Neural cell (in vitro differentiated cells): ENCODE data around the gene ELK3. TPM values are rescaled to one million over a fixed set of nuclear protein-coding genes. Genes with fewer than 3 reads are reported as not detected.

Experiments used
- H2AFZ ChIP-seq: fragments of 200-600, 300-800 bp; sonication (generic), shearing (Covaris generic); 2 replicates; pipeline ENCODE4 v1.6.0; 2014; ENCODE audit warnings: low read depth, mild to moderate bottlenecking, antibody characterized with exemption, low read length, moderate library complexity
- H3F3A ChIP-seq: fragments of 200-600 bp; shearing (Covaris generic); 2 replicates; pipeline ENCODE4 v1.6.1; 2016; ENCODE audit warnings: mild to moderate bottlenecking, moderate library complexity, mixed read lengths, antibody characterized with exemption, low read length; ENCODE audit not compliant: insufficient read depth, poor library complexity, severe bottlenecking
- H3K27ac ChIP-seq: fragments of 200-600, 300-800 bp; sonication (generic), shearing (Covaris generic); 2 replicates; pipeline ENCODE4 v1.5.1; 2014; ENCODE audit warnings: mild to moderate bottlenecking, low read length, moderate library complexity
- H3K27me3 ChIP-seq: fragments of 300-800, 200-600 bp; sonication (generic), shearing (Covaris generic); 2 replicates; pipeline ENCODE4 v1.6.0; 2014; ENCODE audit warnings: mild to moderate bottlenecking, low read depth, low read length, moderate library complexity; ENCODE audit not compliant: insufficient read depth
- H3K36me3 ChIP-seq: fragments of 300-800, 200-600 bp; sonication (generic), shearing (Covaris generic); 2 replicates; pipeline ENCODE4 v1.5.1; 2014; ENCODE audit warnings: mild to moderate bottlenecking, antibody characterized with exemption, low read length, moderate library complexity; ENCODE audit not compliant: insufficient read depth
- H3K4me2 ChIP-seq: fragments of 300-800, 200-600 bp; sonication (generic), shearing (Covaris generic); 2 replicates; pipeline ENCODE4 v1.6.0; 2014; ENCODE audit warnings: mild to moderate bottlenecking, low read length
- H3K4me3 ChIP-seq: fragments of 300-800, 200-600 bp; sonication (generic), shearing (Covaris generic); 2 replicates; pipeline ENCODE4 v1.5.1; 2014; ENCODE audit warnings: mild to moderate bottlenecking, low read length, moderate library complexity
- H3K79me2 ChIP-seq: fragments of 200-600 bp; shearing (Covaris generic); replicated peaks from 2 replicates; pipeline ENCODE4 v1.6.0; 2014; ENCODE audit warnings: mild to moderate bottlenecking, low read length, moderate library complexity; ENCODE audit not compliant: insufficient read depth
- H3K9ac ChIP-seq: fragments of 300-800, 200-600 bp; sonication (generic), shearing (Covaris generic); 2 replicates; pipeline ENCODE4 v1.6.1; 2016; ENCODE audit warnings: mild to moderate bottlenecking, low read length, mixed read lengths
- H3K9me2 ChIP-seq: fragments of 200-600 bp; shearing (Covaris generic); 2 replicates; pipeline ENCODE4 v1.6.1; 2016; ENCODE audit warnings: mild to moderate bottlenecking, low read length, mixed read lengths; ENCODE audit not compliant: insufficient read depth
- H3K9me3 ChIP-seq: fragments of 200-600, 300-800 bp; sonication (generic), shearing (Covaris generic); 2 replicates; pipeline ENCODE4 v1.6.1; 2016; ENCODE audit warnings: mild to moderate bottlenecking, mixed run types, low read length, moderate library complexity, mixed read lengths
- H4K20me1 ChIP-seq: fragments of 200-600 bp; shearing (Covaris generic); 2 replicates; pipeline ENCODE4 v1.6.1; 2016; ENCODE audit warnings: mild to moderate bottlenecking, mixed run types; ENCODE audit not compliant: insufficient read depth
- EP300 ChIP-seq: fragments of 450-650 bp; conservative IDR thresholded peaks from 2 replicates; pipeline ENCODE4 v1.6.1; 2014; ENCODE audit warnings: antibody characterized with exemption, mild to moderate bottlenecking, moderate library complexity; ENCODE audit not compliant: poor library complexity, severe bottlenecking
- EZH2 ChIP-seq: fragments of 200-600, 300-800 bp; shearing (Covaris generic), sonication (generic); IDR thresholded peaks from 2 replicates; pipeline ENCODE4 v1.6.1; 2014; ENCODE audit warnings: antibody characterized with exemption, low read length, borderline replicate concordance, mild to moderate bottlenecking; ENCODE audit not compliant: insufficient read depth, poor library complexity, severe bottlenecking
- MXI1 ChIP-seq: fragments of 450-650 bp; conservative IDR thresholded peaks from 2 replicates; pipeline ENCODE4 v1.6.1; 2014; ENCODE audit warnings: antibody characterized with exemption, mild to moderate bottlenecking; ENCODE audit not compliant: poor library complexity, severe bottlenecking
- POLR2AphosphoS5 ChIP-seq: IDR thresholded peaks from 2 replicates; pipeline ENCODE4 v1.6.1; 2012
- RAD21 ChIP-seq: fragments of 450-650 bp; conservative IDR thresholded peaks from 2 replicates; pipeline ENCODE4 v1.6.1; 2014; ENCODE audit warnings: antibody characterized with exemption, mild to moderate bottlenecking, moderate library complexity
- SMC3 ChIP-seq: fragments of 450-650 bp; conservative IDR thresholded peaks from 2 replicates; pipeline ENCODE4 v1.6.1; 2014; ENCODE audit warnings: antibody characterized with exemption, mild to moderate bottlenecking, moderate library complexity; ENCODE audit not compliant: poor library complexity
- TAF1 ChIP-seq: IDR thresholded peaks from 2 replicates; pipeline ENCODE4 v1.6.1; 2012; ENCODE audit warnings: low read depth
- polyA plus RNA-seq: library from polyadenylated mRNA; depleted of rRNA; stranded (reverse); fragments of >200 nt; gene quantifications from 2 replicates; pipeline ENCODE4 v1.2.3, GENCODE V29; 2014
- TF ChIP-seq, protein P1 (sequence below): IDR thresholded peaks from 2 replicates; pipeline ENCODE4 v1.6.1; 2012; ENCODE audit warnings: borderline replicate concordance
- TF ChIP-seq, protein P2 (sequence below): fragments of 450-650 bp; IDR thresholded peaks from 2 replicates; pipeline ENCODE4 v1.5.1; 2014; ENCODE audit warnings: antibody characterized with exemption, mild to moderate bottlenecking, moderate library complexity; ENCODE audit not compliant: poor library complexity, severe bottlenecking

The ELK3 gene
- polyA plus RNA-seq, 1 donor from 2014 or later, result 0.10 TPM

DNA sequence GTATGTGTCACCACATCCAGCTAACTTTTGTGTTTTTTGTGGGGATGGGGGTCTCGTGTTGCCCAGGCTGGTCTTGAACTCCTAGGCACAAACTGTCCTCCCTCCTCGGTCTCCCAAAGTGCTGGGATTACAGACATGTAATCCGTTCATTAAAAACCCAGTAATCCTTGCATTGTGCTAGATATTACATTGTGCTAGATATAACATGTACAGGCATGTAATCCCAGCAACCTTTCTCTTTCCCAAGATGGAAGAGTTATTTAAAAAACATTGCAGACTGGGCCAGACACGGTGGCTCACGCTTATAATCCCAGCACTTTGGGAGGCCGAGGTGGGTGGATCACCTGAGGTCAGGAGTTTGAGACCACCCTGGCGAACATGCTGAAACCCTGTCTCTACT is 19.7 kb downstream of the ELK3 start:
- Histone ChIP-seq H2AFZ (no peak overlapping the region), H3K9me3 (no peaks in the 10 kb centered on the region), H3F3A (no peaks in the 10 kb centered on the region), H3K79me2 (no peaks in the 10 kb centered on the region), H3K27me3 (no peaks in the 10 kb centered on the region), H4K20me1 (no peaks in the 10 kb centered on the region), H3K9ac (no peak overlapping the region), H3K4me2 (no peak overlapping the region), H3K27ac (no peak overlapping the region), H3K4me3 (no peak overlapping the region), H3K36me3 (no peaks in the 10 kb centered on the region), H3K9me2 (no peaks in the 10 kb centered on the region)
- TF ChIP-seq SMC3, result no peak
- no peak for TF ChIP-seq RAD21
- TF ChIP-seq EP300, result no peak
- TF ChIP-seq EZH2, result no peak
- no peak for TF ChIP-seq TAF1
- TF ChIP-seq POLR2AphosphoS5, result no peak
- TF ChIP-seq, protein P1, sequence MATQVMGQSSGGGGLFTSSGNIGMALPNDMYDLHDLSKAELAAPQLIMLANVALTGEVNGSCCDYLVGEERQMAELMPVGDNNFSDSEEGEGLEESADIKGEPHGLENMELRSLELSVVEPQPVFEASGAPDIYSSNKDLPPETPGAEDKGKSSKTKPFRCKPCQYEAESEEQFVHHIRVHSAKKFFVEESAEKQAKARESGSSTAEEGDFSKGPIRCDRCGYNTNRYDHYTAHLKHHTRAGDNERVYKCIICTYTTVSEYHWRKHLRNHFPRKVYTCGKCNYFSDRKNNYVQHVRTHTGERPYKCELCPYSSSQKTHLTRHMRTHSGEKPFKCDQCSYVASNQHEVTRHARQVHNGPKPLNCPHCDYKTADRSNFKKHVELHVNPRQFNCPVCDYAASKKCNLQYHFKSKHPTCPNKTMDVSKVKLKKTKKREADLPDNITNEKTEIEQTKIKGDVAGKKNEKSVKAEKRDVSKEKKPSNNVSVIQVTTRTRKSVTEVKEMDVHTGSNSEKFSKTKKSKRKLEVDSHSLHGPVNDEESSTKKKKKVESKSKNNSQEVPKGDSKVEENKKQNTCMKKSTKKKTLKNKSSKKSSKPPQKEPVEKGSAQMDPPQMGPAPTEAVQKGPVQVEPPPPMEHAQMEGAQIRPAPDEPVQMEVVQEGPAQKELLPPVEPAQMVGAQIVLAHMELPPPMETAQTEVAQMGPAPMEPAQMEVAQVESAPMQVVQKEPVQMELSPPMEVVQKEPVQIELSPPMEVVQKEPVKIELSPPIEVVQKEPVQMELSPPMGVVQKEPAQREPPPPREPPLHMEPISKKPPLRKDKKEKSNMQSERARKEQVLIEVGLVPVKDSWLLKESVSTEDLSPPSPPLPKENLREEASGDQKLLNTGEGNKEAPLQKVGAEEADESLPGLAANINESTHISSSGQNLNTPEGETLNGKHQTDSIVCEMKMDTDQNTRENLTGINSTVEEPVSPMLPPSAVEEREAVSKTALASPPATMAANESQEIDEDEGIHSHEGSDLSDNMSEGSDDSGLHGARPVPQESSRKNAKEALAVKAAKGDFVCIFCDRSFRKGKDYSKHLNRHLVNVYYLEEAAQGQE, result no peak
- TF ChIP-seq, protein P2, sequence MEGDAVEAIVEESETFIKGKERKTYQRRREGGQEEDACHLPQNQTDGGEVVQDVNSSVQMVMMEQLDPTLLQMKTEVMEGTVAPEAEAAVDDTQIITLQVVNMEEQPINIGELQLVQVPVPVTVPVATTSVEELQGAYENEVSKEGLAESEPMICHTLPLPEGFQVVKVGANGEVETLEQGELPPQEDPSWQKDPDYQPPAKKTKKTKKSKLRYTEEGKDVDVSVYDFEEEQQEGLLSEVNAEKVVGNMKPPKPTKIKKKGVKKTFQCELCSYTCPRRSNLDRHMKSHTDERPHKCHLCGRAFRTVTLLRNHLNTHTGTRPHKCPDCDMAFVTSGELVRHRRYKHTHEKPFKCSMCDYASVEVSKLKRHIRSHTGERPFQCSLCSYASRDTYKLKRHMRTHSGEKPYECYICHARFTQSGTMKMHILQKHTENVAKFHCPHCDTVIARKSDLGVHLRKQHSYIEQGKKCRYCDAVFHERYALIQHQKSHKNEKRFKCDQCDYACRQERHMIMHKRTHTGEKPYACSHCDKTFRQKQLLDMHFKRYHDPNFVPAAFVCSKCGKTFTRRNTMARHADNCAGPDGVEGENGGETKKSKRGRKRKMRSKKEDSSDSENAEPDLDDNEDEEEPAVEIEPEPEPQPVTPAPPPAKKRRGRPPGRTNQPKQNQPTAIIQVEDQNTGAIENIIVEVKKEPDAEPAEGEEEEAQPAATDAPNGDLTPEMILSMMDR, result no peak

DNA sequence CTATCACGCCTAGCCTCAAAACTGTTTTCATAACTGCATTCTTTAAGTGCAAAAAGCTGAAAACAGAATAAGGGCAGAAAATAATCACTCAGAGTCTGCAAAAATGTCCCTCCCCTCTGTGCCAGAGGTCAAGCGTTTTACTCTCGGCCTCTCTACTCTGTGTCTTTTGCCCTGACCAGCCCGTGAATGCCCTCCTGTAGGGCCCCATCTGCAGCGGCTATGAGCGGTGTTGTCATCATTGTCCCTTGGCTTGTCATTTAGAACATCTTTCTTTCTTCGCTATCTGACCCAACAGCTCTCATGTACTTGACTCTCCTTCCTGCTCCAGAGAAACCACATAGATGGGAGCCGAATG is 21.7 kb downstream of the ELK3 start:
- Histone ChIP-seq H3K9me2 (no peaks in the 10 kb centered on the region), H3K4me3 (no peak overlapping the region), H2AFZ (no peak overlapping the region), H3K9me3 (no peaks in the 10 kb centered on the region), H3K79me2 (no peaks in the 10 kb centered on the region), H3K36me3 (no peaks in the 10 kb centered on the region), H3K9ac (no peak overlapping the region), H3K27ac (no peak overlapping the region), H3F3A (no peaks in the 10 kb centered on the region), H3K27me3 (no peaks in the 10 kb centered on the region), H3K4me2 (no peak overlapping the region), H4K20me1 (no peaks in the 10 kb centered on the region)
- TF ChIP-seq RAD21 (no peak), MXI1 (no peak), POLR2AphosphoS5 (no peak), TAF1 (no peak), EZH2 (no peak), SMC3 (no peak), EP300 (no peak)
- TF ChIP-seq, protein P2, result no peak
- TF ChIP-seq, protein P1, result no peak
